Choroid plexus epithelial cell (primary cell): Measurements from ENCODE around the gene NUP62.

Source experiments
- DNase-seq: peaks from one replicate; pipeline ENCODE4 v3.0.0-alpha.2; 2010; ENCODE audit warnings: low read depth
- H3K4me3 ChIP-seq: 2 replicates; pipeline ENCODE4 v1.5.1; 2011; ENCODE audit warnings: low read depth, mild to moderate bottlenecking, control low read depth, low read length, moderate library complexity
- CTCF ChIP-seq: conservative IDR thresholded peaks from 2 replicates; pipeline ENCODE4 v1.5.1; 2011; ENCODE audit warnings: low read depth, mild to moderate bottlenecking, control low read depth, inconsistent platforms, low read length, moderate library complexity

The NUP62 gene

GRCh38 chr19:49923055-49924003, 6.0 kb downstream of the NUP62 start:
- H3K4me3 ChIP-seq: no peak overlapping the region
- DNase-seq: no peak
- no peak for TF ChIP-seq CTCF

GRCh38 chr19:49921871-49922795, 7.2 kb downstream of the NUP62 start:
- DNase-seq: peak; percentile 81
- H3K4me3 ChIP-seq: no peak overlapping the region
- TF ChIP-seq CTCF: no peak

- no peak overlapping the region for H3K4me3 ChIP-seq
- no peak for DNase-seq
- TF ChIP-seq CTCF: no peak
These were observed 8.5 kb downstream of the NUP62 start for GRCh38 chr19:49920624-49921363.

GRCh38 chr19:49918089-49918488, 11.2 kb downstream of the NUP62 start:
- no peak overlapping the region for H3K4me3 ChIP-seq
- no peak for DNase-seq
- no peak for TF ChIP-seq CTCF

GRCh38 chr19:49916839-49917733, 12.2 kb downstream of the NUP62 start:
- DNase-seq: no peak
- TF ChIP-seq CTCF: peak; percentile 34
- no peak overlapping the region for H3K4me3 ChIP-seq

- no peak overlapping the region for H3K4me3 ChIP-seq
- no peak for DNase-seq
- TF ChIP-seq CTCF: peak; percentile 5
These were observed 14.0 kb downstream of the NUP62 start for GRCh38 chr19:49915271-49915670.
